Body of pancreas (tissue), 4 donors: ENCODE data around the gene RPP30.

Experiments
- CTCF ChIP-seq, 7 experiments: fragments of 450-650 bp in 4 of 7; fragments of 200-600 bp in 3 of 7; sonication (generic) in 3 of 7; IDR thresholded peaks; one replicate each; pipeline ENCODE4 v1.5.1; 2016 to 2019; ENCODE audit warnings: antibody characterized with exemption in 7 of 7
- POLR2A ChIP-seq, 3 donors: fragments of 450-650 bp; IDR thresholded peaks; one replicate each; pipeline ENCODE4 v1.6.1; 2016; ENCODE audit warnings: antibody characterized with exemption in 3 of 3, mild to moderate bottlenecking in 2 of 3

DNA sequence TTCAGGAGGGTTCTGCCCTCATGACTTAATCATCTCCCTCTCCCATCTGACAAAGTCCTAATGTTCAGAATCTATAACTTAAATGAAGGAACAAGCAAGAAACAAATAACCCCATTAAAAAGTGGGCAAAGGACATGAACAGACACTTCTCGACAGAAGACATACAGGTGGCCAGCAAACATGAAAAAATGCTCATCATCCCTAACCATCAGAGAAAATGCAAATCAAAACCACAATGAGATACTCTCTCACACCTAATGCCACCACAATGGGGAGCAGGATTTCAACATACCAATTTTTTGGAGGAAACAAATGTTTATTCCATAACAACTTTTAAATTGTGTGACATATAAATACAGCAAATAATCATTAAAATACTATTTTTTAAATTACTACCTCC, 11.0 kb upstream of the RPP30 start:
- TF ChIP-seq CTCF (IDR thresholded peaks at IDR 0.05) (no peak), POLR2A (IDR thresholded peaks at IDR 0.05) (no peak)
